Stromal cell of bone marrow (primary cell): ENCODE data around the gene SMYD3.
"Not testable (repeated sequence)": the region's sequence is repeated elsewhere in the genome, so short reads cannot be mapped to it uniquely, and the experiment has no call there.

ENCODE experiments used
- DNase-seq: peaks from one replicate; pipeline ENCODE4 v3.0.0-alpha.2; 2012; ENCODE audit warnings: low read depth

SMYD3 gene

GRCh38 chr1:246355411-246356230, 151.5 kb downstream of the SMYD3 start:
- no peak for DNase-seq

DNA sequence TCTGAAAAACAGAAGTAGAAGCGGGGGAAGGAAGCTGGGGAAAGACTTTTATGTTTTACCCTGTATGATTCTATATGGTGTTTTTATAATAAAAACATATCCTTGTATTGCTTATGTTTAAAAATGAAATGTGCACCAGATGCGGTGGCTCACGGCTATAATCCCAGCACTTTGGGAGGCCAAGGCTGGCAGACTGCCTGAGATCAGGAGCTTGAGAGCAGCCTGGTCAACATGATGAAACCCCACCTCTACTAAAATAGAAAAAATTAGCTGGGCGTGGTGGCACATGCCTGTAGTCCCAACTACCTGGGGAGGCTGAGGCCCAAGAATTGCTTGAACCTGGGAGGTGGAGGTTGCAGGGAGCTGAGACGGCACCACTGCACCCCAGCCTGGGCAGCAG, 155.4 kb downstream of the SMYD3 start:
- DNase-seq, result no peak

- DNase-seq, result no peak
Measured at GRCh38 chr1:246350745-246351144, 156.3 kb downstream of the SMYD3 start.

GRCh38 chr1:246343937-246344336, 163.1 kb downstream of the SMYD3 start:
- no peak for DNase-seq

GRCh38 chr1:246343251-246343650, 163.8 kb downstream of the SMYD3 start:
- no peak for DNase-seq

GRCh38 chr1:246338546-246338945, 168.5 kb downstream of the SMYD3 start:
- DNase-seq, result no peak

GRCh38 chr1:246338098-246338497, 169.0 kb downstream of the SMYD3 start:
- DNase-seq, result no peak

DNA sequence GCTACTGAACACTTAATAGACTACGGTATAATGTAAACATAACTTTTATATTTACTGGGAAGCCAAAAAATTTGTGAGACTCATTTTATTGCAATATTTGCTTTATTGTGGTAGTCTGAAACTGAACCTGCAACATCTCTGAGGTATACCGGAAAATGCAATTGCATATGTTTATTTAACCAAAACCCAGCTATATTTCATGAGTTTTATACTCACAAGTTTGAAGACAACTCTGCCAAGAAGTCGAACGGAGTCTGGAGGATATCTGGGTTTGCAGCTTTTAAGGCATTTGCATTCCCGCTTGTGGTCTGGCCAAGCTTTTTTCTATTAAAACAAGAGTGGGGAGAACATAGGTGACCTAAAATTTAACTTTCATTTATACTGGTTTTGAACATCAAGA, 171.9 kb downstream of the SMYD3 start:
- DNase-seq, result no peak

DNA sequence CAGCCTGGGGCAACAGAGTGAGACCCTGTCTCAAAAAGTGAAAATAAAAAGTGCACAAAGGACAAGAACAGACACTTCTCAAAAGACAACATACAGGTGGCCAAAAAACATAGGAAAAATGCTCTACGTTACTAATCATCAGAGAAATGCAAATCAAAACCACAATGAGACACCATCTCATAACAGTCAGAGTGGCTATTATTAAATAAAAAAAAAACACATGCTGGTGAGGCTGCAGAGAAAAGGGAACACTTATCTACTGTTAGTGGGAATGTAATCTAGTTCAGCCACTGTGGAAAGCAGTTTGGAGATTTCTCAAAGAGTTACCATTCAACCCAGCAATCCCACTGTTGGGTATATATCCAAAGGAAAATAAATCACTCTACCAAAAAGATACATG, 173.2 kb downstream of the SMYD3 start:
- DNase-seq, result no peak

DNA sequence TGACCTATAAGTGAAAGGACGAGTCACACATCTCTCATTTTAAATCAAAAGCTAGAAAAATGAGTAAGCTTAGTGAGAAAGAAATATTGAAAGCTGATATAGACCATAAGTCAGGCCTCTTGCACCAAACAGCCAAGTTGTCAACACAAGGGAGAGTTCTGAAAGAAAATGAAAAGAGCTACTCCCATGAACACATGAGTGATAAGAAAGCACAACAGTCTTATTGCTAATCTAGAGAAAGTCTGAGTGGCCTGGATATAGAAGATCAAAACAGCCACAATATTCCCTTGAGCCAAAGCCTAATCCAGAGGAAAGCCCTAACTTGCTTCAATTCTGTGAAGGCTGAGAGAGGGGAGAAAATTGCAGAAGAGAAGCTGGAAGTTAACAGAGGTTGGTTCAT, 175.0 kb downstream of the SMYD3 start:
- no peak for DNase-seq

DNA sequence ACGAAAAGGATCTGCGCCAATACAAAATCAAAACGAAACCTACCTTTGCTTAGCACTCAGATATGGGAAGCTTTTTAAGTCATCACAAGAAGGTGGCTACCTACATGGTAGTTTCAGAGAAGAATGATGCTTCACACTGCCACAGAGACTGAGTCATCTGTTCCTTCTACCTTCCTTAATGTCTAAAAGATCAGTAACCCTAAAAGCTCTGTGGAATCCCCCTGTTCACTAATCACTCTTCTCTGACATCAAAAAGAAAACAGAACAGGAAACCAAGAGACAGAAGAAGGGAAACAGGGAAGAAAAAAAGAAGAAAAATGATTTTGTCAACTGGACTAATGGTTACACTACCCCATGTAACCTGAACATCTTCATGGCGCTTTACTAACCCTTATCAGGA, 177.2 kb downstream of the SMYD3 start:
- DNase-seq, result no peak

DNA sequence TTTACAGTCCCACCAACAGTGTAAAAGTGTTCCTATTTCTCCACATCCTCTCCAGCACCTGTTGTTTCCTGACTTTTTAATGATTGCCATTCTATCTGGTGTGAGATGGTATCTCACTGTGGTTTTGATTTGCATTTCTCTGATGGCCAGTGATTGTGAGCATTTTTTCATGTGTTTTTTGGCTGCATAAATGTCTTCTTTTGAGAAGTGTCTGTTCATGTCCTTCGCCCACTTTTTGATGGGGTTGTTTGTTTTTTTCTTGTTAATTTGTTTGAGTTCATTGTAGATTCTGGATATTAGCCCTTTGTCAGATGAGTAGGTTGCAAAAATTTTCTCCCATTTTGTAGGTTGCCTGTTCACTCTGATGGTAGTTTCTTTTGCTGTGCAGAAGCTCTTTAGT, 177.8 kb downstream of the SMYD3 start:
- DNase-seq, result not testable (repeated sequence)

- no peak for DNase-seq
Measured at GRCh38 chr1:246324711-246325110, 182.4 kb downstream of the SMYD3 start.

- DNase-seq, result not testable (repeated sequence)
Measured at GRCh38 chr1:246324033-246324432, 183.0 kb downstream of the SMYD3 start.

DNA sequence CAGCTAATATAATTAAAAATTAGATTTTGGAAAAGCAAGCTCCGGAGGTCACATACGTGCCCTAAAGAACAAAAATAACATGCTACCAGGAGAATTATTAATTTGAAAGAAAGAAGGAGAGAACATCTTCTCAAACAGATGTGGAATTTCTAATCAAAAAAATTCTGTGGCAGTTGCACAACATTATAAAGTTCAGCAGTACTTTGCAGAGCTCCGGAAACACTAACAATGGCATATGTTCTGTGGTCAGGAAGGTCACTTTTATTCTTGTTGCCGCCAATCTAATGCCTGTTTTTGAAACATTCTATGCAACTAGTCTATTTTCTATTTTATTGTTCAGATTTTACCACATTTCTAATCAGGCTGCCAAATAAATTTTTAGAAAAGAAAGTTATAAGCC, 186.8 kb downstream of the SMYD3 start:
- DNase-seq, result no peak

DNA sequence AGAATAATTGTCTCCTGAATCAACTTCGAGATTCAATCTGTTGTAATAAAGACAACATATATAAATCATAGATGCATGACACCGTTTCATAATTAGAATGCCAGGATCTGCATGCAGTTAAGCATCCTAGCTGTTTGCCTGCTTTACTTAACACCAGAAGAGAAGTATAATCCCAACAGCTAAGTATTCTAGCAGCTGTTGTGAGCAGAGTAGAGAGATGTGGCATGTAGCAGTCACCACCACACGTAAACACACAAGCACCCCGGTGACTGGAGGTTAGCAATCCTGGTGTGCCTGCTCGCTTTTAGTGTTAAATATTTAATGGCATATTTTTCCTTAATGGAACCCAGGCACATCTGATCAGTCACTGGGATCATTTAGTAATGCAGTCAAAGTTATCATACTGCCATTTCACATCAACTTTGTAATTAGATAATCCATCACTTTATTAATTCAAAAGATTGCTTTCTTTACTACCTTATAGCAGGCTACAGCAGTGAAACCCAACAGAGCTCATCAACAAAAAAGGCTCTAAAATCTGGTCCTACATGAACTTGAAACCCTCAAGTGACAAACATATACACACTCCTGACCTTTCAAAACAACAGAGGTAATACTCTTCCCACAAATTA, 187.9 kb downstream of the SMYD3 start:
- no peak for DNase-seq

GRCh38 chr1:246318622-246319021, 188.5 kb downstream of the SMYD3 start:
- no peak for DNase-seq

DNA sequence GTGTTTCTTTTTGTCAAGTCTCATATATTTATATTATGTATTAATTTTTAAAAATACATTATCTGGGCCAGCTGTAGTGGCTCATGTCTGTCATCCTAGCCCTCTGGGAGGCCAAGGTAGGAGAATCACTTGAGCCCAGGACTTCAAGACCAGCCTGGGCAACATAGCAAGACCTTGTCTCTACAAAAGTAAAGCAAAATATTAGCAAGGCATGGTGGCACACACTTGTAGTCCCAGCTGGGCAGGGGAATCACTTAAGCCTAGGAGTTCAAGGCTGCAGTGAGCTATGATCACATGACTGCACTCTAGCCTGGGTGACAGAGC, 189.1 kb downstream of the SMYD3 start:
- DNase-seq, result no peak

DNA sequence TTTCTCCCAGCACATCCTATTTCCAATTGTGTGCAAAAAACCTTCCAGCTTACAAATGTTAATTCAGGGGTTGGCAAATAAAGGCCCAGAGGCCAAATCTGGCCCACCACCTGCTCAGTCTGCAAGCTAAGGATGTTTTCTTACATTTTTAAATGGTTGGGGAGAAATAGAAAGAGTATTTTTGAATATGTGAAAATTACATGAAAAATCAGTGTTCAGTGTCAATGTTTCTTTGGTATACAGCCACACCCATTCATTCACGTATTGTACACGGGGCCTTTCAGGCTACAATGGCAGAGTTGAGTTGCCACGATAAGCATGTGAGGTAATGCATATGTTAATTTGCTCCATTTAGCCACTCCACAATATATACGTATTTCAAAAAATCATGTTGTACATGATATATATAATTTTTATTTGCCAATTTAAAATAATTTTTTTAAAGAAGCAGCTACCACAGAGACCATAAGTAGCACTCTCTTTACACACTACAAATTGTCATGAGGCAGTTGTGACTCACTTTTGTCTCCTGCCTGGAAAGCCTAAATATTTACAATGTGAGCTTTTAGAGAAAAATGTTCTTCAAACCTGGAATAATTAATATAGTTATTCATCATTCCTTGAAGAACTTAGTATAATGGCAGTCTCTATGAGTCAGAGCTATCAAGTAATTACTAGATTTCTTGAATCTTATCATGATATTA, 189.6 kb downstream of the SMYD3 start:
- DNase-seq, result peak; percentile 44

DNA sequence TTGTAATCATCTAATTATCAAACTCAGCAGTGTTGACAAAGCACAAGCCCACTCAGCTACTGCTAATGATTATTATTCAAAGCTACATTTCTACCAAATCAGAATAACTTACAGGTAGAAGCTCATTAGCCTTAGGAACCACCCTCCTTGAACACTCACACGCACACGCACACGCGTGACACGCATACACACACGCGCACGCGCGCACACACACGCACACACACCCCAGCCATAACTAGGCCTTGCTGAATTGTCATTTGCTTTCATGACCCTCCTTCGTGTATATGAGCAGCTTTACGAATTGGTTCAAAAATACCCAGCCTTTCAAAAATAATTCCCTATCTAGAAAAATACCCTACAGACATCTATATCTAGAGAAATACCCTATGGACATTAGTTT, 195.6 kb downstream of the SMYD3 start:
- no peak for DNase-seq

DNA sequence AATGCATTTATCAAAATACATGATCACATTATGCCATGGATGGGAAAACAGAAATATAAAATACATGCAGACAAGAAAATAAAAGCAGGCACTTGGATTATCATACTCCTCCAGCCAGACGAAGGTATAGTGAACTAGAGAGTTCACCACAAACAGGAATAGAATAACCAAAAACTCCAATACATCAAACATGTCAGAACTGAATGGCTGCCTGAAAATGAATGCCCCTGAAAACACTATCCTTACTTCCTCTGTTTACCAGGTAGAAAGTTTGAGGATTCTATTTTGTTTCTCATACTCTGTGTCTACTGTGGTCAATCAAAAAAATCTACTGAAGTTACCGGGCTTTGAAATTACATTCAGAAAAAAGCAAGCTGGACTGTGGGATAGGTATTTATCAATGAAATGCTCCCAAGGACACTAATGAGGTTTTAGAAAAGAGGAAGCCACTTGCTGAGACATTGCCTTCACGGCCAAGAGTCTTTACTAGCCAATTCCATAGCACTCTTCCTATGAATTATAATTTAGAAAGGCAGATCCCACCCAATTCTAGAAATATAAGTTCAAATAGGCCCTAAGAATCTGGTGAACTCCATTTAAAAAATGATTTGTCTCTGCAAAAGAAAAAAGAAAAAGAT, 197.7 kb downstream of the SMYD3 start:
- DNase-seq, result no peak

DNA sequence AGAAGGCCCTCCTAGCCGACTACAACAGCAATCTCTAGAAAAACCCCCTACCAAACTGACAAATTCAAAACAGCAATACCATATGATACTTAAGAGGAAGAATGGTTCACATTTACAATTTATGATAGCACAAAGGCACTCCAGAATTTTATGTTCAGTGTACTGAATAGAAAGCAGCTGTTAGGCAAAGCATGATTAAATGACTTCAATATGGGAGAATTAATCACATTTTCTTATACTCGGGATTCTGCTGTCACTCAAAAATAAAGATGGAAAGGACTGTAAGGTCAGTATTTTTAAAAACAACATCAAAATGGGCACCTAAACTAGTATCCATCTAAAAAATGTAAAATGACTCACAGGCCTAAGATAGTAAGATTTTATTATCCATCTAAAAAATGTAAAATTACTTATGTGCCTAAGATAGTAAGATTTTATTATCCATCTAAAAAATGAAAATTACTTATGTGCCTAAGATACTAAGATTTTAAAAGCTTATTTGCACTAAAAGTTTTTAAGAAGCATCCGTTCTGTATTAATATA, 198.5 kb downstream of the SMYD3 start:
- DNase-seq, result no peak
